ENCODE measurements around the gene PLAGL2.
"Not testable (repeated sequence)": the region's sequence is repeated elsewhere in the genome, so short reads cannot be mapped to it uniquely, and the experiment has no call there.

Gene PLAGL2

GRCh38 chr20:32179515-32179914 lies 28.0 kb downstream of the PLAGL2 start:
- no peak for DNase-seq

- not testable (repeated sequence) for DNase-seq
Measured at GRCh38 chr20:32177696-32178095, 29.8 kb downstream of the PLAGL2 start.

GRCh38 chr20:32168184-32168910 lies 39.2 kb downstream of the PLAGL2 start:
- no peak for DNase-seq

- no peak for DNase-seq
Measured at GRCh38 chr20:32167552-32167951, 40.0 kb downstream of the PLAGL2 start.

- DNase-seq = no peak
Measured at GRCh38 chr20:32165836-32166545, 41.6 kb downstream of the PLAGL2 start.

- DNase-seq = no peak
Measured at GRCh38 chr20:32164984-32165735, 42.4 kb downstream of the PLAGL2 start.

GRCh38 chr20:32163951-32164350 lies 43.6 kb downstream of the PLAGL2 start:
- no peak for DNase-seq

- DNase-seq = no peak
Measured at GRCh38 chr20:32162351-32162750, 45.2 kb downstream of the PLAGL2 start.

- no peak for DNase-seq
Measured at GRCh38 chr20:32160341-32160740, 47.2 kb downstream of the PLAGL2 start.

GRCh38 chr20:32159766-32160221 lies 47.7 kb downstream of the PLAGL2 start:
- DNase-seq = no peak

- DNase-seq = no peak
Measured at GRCh38 chr20:32158943-32159660, 48.4 kb downstream of the PLAGL2 start.

- no peak for DNase-seq
Measured at GRCh38 chr20:32158351-32158750, 49.2 kb downstream of the PLAGL2 start.

GRCh38 chr20:32157611-32158010 lies 49.9 kb downstream of the PLAGL2 start:
- no peak for DNase-seq

GRCh38 chr20:32155017-32155981 lies 52.2 kb downstream of the PLAGL2 start:
- DNase-seq = no peak

- no peak for DNase-seq
Measured at GRCh38 chr20:32153771-32154170, 53.8 kb downstream of the PLAGL2 start.

GRCh38 chr20:32153156-32153665 lies 54.3 kb downstream of the PLAGL2 start:
- no peak for DNase-seq

- DNase-seq = no peak
Measured at GRCh38 chr20:32152421-32153155, 55.0 kb downstream of the PLAGL2 start.

- no peak for DNase-seq
Measured at GRCh38 chr20:32150291-32150848, 57.2 kb downstream of the PLAGL2 start.

GRCh38 chr20:32149566-32150170 lies 57.9 kb downstream of the PLAGL2 start:
- no peak for DNase-seq
